PC-3 (cell line): ENCODE data around the gene PIK3R5. TPM values are rescaled to one million over a fixed set of nuclear protein-coding genes. Genes with fewer than 3 reads are reported as not detected.

Experiments used
- ATAC-seq: fragments of 200-7000 bp; cut with Tn5 transposase; 2 replicates; pipeline ENCODE4 v1.9.1; 2020; ENCODE audit warnings: mild to moderate bottlenecking, moderate library complexity
- BruUV-seq: library from RNA; stranded (reverse); fragments of 400-500 nt; replicated peaks from 2 replicates; lab custom pipeline; 2021; lab: Mats Ljungman, UMichigan
- CTCF ChIA-PET: fragments of 300-600 bp; sonication (Branson Sonifier 250); formaldehyde crosslinking; loops from one replicate; lab custom pipeline; 2022; ENCODE audit warnings: antibody characterized with exemption; lab: Charles Lee
- POLR2A ChIA-PET: fragments of 300-600 bp; sonication (Branson Sonifier 250); formaldehyde crosslinking; loops from one replicate; lab custom pipeline; 2022; ENCODE audit warnings: antibody characterized with exemption; ENCODE audit not compliant: unreplicated experiment; lab: Charles Lee
- DNase-seq: peaks from one replicate; pipeline ENCODE4 v3.0.0-alpha.2; 2015
- H2AFZ ChIP-seq: fragments of 300-600 bp; sonication (generic); 2 replicates; pipeline ENCODE4 v1.6.0; 2016; ENCODE audit warnings: antibody characterized with exemption, low read length
- H3F3A ChIP-seq: fragments of 300-600 bp; sonication (generic); one replicate; pipeline ENCODE4 v1.6.0; 2017; ENCODE audit warnings: antibody characterized with exemption, low read length, control low read depth, mild to moderate bottlenecking; ENCODE audit not compliant: unreplicated experiment
- H3K27ac ChIP-seq: fragments of 300-600 bp; sonication (generic); 2 replicates; pipeline ENCODE4 v1.5.1; 2016; ENCODE audit warnings: mild to moderate bottlenecking, low read length
- H3K27me3 ChIP-seq: fragments of 300-600 bp; sonication (generic); 2 replicates; pipeline ENCODE4 v1.6.1; 2016; ENCODE audit warnings: low read length, mixed read lengths
- H3K36me3 ChIP-seq: fragments of 300-600 bp; sonication (generic); 2 replicates; pipeline ENCODE4 v1.6.1; 2016; ENCODE audit warnings: low read depth, mixed run types, low read length, mixed read lengths
- H3K4me1 ChIP-seq: fragments of 300-600 bp; sonication (generic); 2 replicates; pipeline ENCODE4 v1.5.1; 2016; ENCODE audit warnings: low read length; ENCODE audit not compliant: insufficient read depth
- H3K4me2 ChIP-seq: fragments of 300-600 bp; sonication (generic); 2 replicates; pipeline ENCODE4 v1.6.0; 2016; ENCODE audit warnings: low read length
- H3K4me3 ChIP-seq: fragments of 300-600 bp; sonication (generic); 2 replicates; pipeline ENCODE4 v1.5.1; 2016; ENCODE audit warnings: mild to moderate bottlenecking, low read length, mixed read lengths
- H3K79me2 ChIP-seq: fragments of 300-600 bp; sonication (generic); 2 replicates; pipeline ENCODE4 v1.6.1; 2017; ENCODE audit warnings: low read length, mixed read lengths
- H3K9ac ChIP-seq: fragments of 300-600 bp; sonication (generic); 2 replicates; pipeline ENCODE4 v1.6.0; 2016; ENCODE audit warnings: mild to moderate bottlenecking, low read length
- H3K9me2 ChIP-seq: fragments of 300-600 bp; sonication (generic); replicated peaks from 2 replicates; pipeline ENCODE4 v1.6.1; 2016; ENCODE audit warnings: mixed run types, low read length, mixed read lengths
- H3K9me3 ChIP-seq: fragments of 300-600 bp; sonication (generic); 2 replicates; pipeline ENCODE4 v1.6.1; 2016; ENCODE audit warnings: low read length, mixed read lengths
- H4K20me1 ChIP-seq: fragments of 300-600 bp; sonication (generic); 2 replicates; pipeline ENCODE4 v1.6.1; 2016; ENCODE audit warnings: low read length, mixed read lengths
- EZH2 ChIP-seq: fragments of 300-600 bp; sonication (generic); IDR thresholded peaks from one replicate; pipeline ENCODE4 v1.6.1; 2017; ENCODE audit warnings: antibody characterized with exemption, mild to moderate bottlenecking, low read length; ENCODE audit not compliant: unreplicated experiment
- EZH2phosphoT487 ChIP-seq: fragments of 300-600 bp; sonication (generic); IDR thresholded peaks from 2 replicates; pipeline ENCODE4 v1.6.1; 2018; ENCODE audit warnings: mild to moderate bottlenecking, antibody characterized with exemption, low read length, borderline replicate concordance
- intact Hi-C: fragments of 100-400 bp; cut with micrococcal nuclease; formaldehyde crosslinking; loops from 2 replicates; pipeline ENCODE4 v1.9.0; 2023
- total RNA-seq: library from RNA; depleted of rRNA; stranded (reverse); fragments of >200 nt; gene quantifications from 2 replicates; pipeline ENCODE4 v1.2.3, GENCODE V29; 2014
- TF ChIP-seq, protein P1 (sequence below): fragments of 300-600 bp; sonication (generic); conservative IDR thresholded peaks from 2 replicates; pipeline ENCODE4 v1.5.1; 2017; ENCODE audit warnings: antibody characterized with exemption, low read depth, mild to moderate bottlenecking, low read length

The PIK3R5 gene
- total RNA-seq, 1 experiment from 2014 or later: not detected

DNA sequence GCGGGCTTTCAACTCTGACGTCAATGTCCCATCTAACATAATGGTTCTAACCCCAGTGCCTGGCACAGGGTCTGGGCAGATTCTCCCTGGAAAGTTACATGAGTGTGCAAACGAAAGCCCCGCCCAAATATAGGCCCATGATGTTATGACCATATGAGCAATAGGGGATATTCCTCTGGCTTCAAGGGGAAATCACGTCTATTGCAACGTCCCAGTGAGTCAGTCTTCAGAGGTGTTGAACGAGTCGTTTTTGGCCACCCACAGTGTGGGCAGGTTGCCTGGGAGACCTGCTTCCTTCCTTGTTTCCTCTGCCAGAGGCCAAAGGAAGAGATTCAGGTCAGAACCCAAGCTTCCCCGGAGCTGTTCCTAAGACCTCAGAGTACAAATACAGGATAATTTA is 30.3 kb downstream of the PIK3R5 start:
- no peak for ATAC-seq
- H4K20me1 ChIP-seq: no peaks in the 10 kb centered on the region
- no peaks in the 10 kb centered on the region for H3K9me2 ChIP-seq
- no peaks in the 10 kb centered on the region for H3K9me3 ChIP-seq
- H3K79me2 ChIP-seq: no peaks in the 10 kb centered on the region
- TF ChIP-seq EZH2 (no peak), EZH2phosphoT487 (no peak)
- TF ChIP-seq, protein P1, sequence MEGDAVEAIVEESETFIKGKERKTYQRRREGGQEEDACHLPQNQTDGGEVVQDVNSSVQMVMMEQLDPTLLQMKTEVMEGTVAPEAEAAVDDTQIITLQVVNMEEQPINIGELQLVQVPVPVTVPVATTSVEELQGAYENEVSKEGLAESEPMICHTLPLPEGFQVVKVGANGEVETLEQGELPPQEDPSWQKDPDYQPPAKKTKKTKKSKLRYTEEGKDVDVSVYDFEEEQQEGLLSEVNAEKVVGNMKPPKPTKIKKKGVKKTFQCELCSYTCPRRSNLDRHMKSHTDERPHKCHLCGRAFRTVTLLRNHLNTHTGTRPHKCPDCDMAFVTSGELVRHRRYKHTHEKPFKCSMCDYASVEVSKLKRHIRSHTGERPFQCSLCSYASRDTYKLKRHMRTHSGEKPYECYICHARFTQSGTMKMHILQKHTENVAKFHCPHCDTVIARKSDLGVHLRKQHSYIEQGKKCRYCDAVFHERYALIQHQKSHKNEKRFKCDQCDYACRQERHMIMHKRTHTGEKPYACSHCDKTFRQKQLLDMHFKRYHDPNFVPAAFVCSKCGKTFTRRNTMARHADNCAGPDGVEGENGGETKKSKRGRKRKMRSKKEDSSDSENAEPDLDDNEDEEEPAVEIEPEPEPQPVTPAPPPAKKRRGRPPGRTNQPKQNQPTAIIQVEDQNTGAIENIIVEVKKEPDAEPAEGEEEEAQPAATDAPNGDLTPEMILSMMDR: no peak
- no TSS peak for BruUV-seq
- H3K4me2 ChIP-seq: no peak overlapping the region
- H3K36me3 ChIP-seq: no peaks in the 10 kb centered on the region
- no peak overlapping the region for H3K4me3 ChIP-seq
- no peak for DNase-seq
- ChIA-PET CTCF (no interaction called here), POLR2A (no interaction called here)
- no peaks in the 10 kb centered on the region for H3K4me1 ChIP-seq
- H3K27ac ChIP-seq: no peak overlapping the region
- no peaks in the 10 kb centered on the region for H3F3A ChIP-seq
- no peak overlapping the region for H3K9ac ChIP-seq
- no peak overlapping the region for H2AFZ ChIP-seq
- H3K27me3 ChIP-seq: peaks cover 43% of the 10 kb centered on the region
- intact Hi-C loops: no loop called here

DNA sequence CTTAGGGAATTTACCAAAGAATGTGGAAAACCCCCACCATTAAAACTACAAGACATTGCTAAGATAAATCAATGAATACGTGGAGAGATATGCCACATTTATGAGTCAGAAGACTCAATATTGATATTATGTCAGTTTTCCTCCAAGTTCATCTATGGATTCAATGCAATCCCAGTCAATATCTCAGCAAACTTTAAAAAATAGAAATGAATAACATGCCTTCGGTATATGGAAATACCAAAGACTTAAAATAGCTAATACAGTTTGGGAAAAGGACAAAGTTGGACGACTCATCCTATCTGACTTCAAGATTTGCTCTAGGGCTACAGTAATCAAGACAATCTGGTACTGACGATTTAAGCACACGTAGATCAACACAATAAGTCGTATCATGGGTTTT is 31.2 kb downstream of the PIK3R5 start:
- H3F3A ChIP-seq: no peaks in the 10 kb centered on the region
- no peak for ATAC-seq
- no peaks in the 10 kb centered on the region for H3K4me1 ChIP-seq
- no peak overlapping the region for H3K4me3 ChIP-seq
- no peak overlapping the region for H3K27ac ChIP-seq
- no peak overlapping the region for H2AFZ ChIP-seq
- BruUV-seq: no TSS peak
- H3K9me2 ChIP-seq: no peaks in the 10 kb centered on the region
- H3K79me2 ChIP-seq: no peaks in the 10 kb centered on the region
- H3K27me3 ChIP-seq: peaks cover 35% of the 10 kb centered on the region
- H4K20me1 ChIP-seq: no peaks in the 10 kb centered on the region
- CTCF ChIA-PET: no interaction called here
- no peaks in the 10 kb centered on the region for H3K36me3 ChIP-seq
- H3K9ac ChIP-seq: no peak overlapping the region
- no peaks in the 10 kb centered on the region for H3K9me3 ChIP-seq
- DNase-seq: no peak
- TF ChIP-seq, protein P1: no peak
- TF ChIP-seq EZH2: no peak
- TF ChIP-seq EZH2phosphoT487: no peak
- H3K4me2 ChIP-seq: no peak overlapping the region
- POLR2A ChIA-PET: no interaction called here
- intact Hi-C loops: no loop called here

DNA sequence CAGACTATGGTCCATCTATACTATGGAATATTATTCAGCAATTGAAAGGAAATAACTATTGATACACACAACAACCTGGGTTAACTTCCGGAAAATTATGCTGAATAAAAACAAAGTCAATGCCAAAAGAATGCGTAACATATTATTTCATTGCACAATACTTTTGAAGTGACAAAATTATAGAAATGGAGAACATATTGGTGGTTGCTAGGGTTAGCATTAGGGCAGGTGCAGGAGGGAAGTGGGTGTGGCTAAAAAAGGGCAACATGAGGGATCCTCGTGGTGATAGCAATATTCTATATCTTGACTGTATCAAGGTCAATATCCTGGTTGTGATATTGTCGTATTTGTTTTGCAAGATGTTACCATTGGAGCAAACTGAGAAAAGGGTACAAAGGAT is 34.9 kb downstream of the PIK3R5 start:
- TF ChIP-seq, protein P1: no peak
- TF ChIP-seq EZH2 (no peak), EZH2phosphoT487 (no peak)
- Histone ChIP-seq H3K9me3 (0 out of 2 replicates have a peak, but pooled peaks cover 6% of the 10 kb centered on the region), H3K36me3 (no peaks in the 10 kb centered on the region), H3K9me2 (no peaks in the 10 kb centered on the region), H4K20me1 (no peaks in the 10 kb centered on the region), H3F3A (no peaks in the 10 kb centered on the region), H3K4me1 (no peaks in the 10 kb centered on the region), H3K27me3 (peaks cover 19% of the 10 kb centered on the region), H3K27ac (no peak overlapping the region), H3K4me3 (no peak overlapping the region), H3K4me2 (no peak overlapping the region), H3K79me2 (no peaks in the 10 kb centered on the region), H3K9ac (no peak overlapping the region), H2AFZ (no peak overlapping the region)
- CTCF ChIA-PET: no interaction called here
- intact Hi-C loops: no loop called here
- no TSS peak for BruUV-seq
- DNase-seq (no peak), ATAC-seq (no peak)
- POLR2A ChIA-PET: no interaction called here
